ENCODE results near the gene ADAMTS2.

- TF ChIP-seq STAT1 (IDR thresholded peaks at IDR 0.05; ENCODE audit: unreplicated experiment) (no peak), EZH2 (IDR thresholded peaks at IDR 0.05; ENCODE audit: low read depth, unreplicated experiment) (no peak), NANOG (IDR thresholded peaks at IDR 0.05; ENCODE audit: borderline replicate concordance) (no peak), POLR2AphosphoS5 (IDR thresholded peaks at IDR 0.05; ENCODE audit: low read depth) (no peak), EZH2phosphoT487 (IDR thresholded peaks at IDR 0.05; ENCODE audit: unreplicated experiment) (no peak), REST (IDR thresholded peaks at IDR 0.05; ENCODE audit: unreplicated experiment) (no peak), CREB1 (CRISPR knock-in tag; IDR thresholded peaks at IDR 0.05; ENCODE audit: low read depth) (no peak)
- TF ChIP-seq, protein P1, sequence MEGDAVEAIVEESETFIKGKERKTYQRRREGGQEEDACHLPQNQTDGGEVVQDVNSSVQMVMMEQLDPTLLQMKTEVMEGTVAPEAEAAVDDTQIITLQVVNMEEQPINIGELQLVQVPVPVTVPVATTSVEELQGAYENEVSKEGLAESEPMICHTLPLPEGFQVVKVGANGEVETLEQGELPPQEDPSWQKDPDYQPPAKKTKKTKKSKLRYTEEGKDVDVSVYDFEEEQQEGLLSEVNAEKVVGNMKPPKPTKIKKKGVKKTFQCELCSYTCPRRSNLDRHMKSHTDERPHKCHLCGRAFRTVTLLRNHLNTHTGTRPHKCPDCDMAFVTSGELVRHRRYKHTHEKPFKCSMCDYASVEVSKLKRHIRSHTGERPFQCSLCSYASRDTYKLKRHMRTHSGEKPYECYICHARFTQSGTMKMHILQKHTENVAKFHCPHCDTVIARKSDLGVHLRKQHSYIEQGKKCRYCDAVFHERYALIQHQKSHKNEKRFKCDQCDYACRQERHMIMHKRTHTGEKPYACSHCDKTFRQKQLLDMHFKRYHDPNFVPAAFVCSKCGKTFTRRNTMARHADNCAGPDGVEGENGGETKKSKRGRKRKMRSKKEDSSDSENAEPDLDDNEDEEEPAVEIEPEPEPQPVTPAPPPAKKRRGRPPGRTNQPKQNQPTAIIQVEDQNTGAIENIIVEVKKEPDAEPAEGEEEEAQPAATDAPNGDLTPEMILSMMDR (conservative IDR thresholded peaks at IDR 0.05; ENCODE audit: low read depth in 2 of 2), result no peak
These were observed 152.3 kb downstream of the ADAMTS2 start for GRCh38 chr5:179192891-179193470.

Measured in GM23338 (cell line).